A549 treated with ZK216348 at 1 μM for 4 hours (cell line): ENCODE data around the gene TTC1. TPM values are rescaled to one million over a fixed set of nuclear protein-coding genes. Genes with fewer than 3 reads are reported as not detected.

Experiments
- total RNA-seq: library from RNA; stranded (reverse); fragments of 200-300 nt; extraction: Qiagen RNA extraction; gene quantifications from 5 replicates; pipeline ENCODE4 v1.2.3, GENCODE V29; 2022; ENCODE audit warnings: low read depth

Gene TTC1
- 64.2 to 87.3 TPM (median 67.6 TPM) in 5 replicates for total RNA-seq

GRCh38 chr5:160008877-160009590, at the start of gene TTC1:
TTC1 (plus strand) TSS chr5:160009139; CDS start chr5:160010529, 1,390 bp downstream.

Other genes starting within 250 kb of the TTC1 start
- gene ADRA1B, start 92.7 kb upstream of the TTC1 start, total RNA-seq = 14.0 to 23.5 TPM (median 19.1 TPM) in 5 replicates
- gene PWWP2A, start 110.3 kb downstream of the TTC1 start, total RNA-seq = 8.3 to 11.6 TPM (median 10.2 TPM) in 5 replicates
- 0.45 to 1.6 TPM (median 1.1 TPM) in 5 replicates for gene FABP6, start 220.4 kb downstream of the TTC1 start, total RNA-seq